MM.1S (cell line): ENCODE data around the gene AHCYL1.

Source experiments
- EZH2 ChIP-seq: fragments of 300-600 bp; sonication (generic); optimal IDR thresholded peaks from 2 replicates; pipeline ENCODE3; 2017; ENCODE audit warnings: low read depth, mild to moderate bottlenecking, antibody characterized with exemption, low read length, mixed read lengths
- TF ChIP-seq, protein P1 (sequence below): fragments of 300-600 bp; sonication (generic); IDR thresholded peaks from 2 replicates; pipeline ENCODE4 v1.5.1; 2016; ENCODE audit warnings: antibody characterized with exemption, low read length, mixed read lengths

- TF ChIP-seq, protein P1, sequence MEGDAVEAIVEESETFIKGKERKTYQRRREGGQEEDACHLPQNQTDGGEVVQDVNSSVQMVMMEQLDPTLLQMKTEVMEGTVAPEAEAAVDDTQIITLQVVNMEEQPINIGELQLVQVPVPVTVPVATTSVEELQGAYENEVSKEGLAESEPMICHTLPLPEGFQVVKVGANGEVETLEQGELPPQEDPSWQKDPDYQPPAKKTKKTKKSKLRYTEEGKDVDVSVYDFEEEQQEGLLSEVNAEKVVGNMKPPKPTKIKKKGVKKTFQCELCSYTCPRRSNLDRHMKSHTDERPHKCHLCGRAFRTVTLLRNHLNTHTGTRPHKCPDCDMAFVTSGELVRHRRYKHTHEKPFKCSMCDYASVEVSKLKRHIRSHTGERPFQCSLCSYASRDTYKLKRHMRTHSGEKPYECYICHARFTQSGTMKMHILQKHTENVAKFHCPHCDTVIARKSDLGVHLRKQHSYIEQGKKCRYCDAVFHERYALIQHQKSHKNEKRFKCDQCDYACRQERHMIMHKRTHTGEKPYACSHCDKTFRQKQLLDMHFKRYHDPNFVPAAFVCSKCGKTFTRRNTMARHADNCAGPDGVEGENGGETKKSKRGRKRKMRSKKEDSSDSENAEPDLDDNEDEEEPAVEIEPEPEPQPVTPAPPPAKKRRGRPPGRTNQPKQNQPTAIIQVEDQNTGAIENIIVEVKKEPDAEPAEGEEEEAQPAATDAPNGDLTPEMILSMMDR: no peak
- no peak for TF ChIP-seq EZH2
Measured at GRCh38 chr1:109969146-109969829, 15.3 kb upstream of the AHCYL1 start.
